H1 (cell line): ENCODE data around the gene HIVEP3. TPM values are rescaled to one million over a fixed set of nuclear protein-coding genes. Genes with fewer than 3 reads are reported as not detected.
A peak's percentile ranks its signal among the peaks of the same experiment; 100 is the strongest.

Source experiments
- CTCF ChIA-PET: fragments of 300-600 bp; sonication (Branson Sonifier 250); formaldehyde crosslinking; loops from one replicate; lab custom pipeline; 2021; ENCODE audit not compliant: partially characterized antibody; lab: Charles Lee
- POLR2A ChIA-PET: fragments of 300-600 bp; sonication (Branson Sonifier 250); formaldehyde crosslinking; loops from one replicate; lab custom pipeline; 2021; ENCODE audit warnings: inconsistent platforms; ENCODE audit not compliant: partially characterized antibody; lab: Charles Lee
- DNase-seq, 2 experiments: peaks; one replicate each; pipeline versions ENCODE4 v3.0.0 to v3.0.0-alpha.2; 2010 to 2022; ENCODE audit warnings: low spot score in 2 of 2, low read depth in 1 of 2, mixed read lengths in 1 of 2
- FAIRE-seq: peaks from 2 replicates; lab custom pipeline; 2011; peaks lifted over from hg19 to GRCh38; lab: Jason Lieb, UNC
- H2AFZ ChIP-seq: 2 replicates; pipeline ENCODE4 v1.8.1; 2012; ENCODE audit warnings: low read length, inconsistent platforms
- H2AK5ac ChIP-seq: 2 replicates; pipeline ENCODE4 v1.6.1; 2013; ENCODE audit warnings: low read depth, low read length
- H2BK120ac ChIP-seq: replicated peaks from 2 replicates; pipeline ENCODE3; 2013; ENCODE audit warnings: low read depth, low read length, inconsistent platforms
- H2BK12ac ChIP-seq: 2 replicates; pipeline ENCODE4 v1.6.1; 2013; ENCODE audit warnings: low read depth, low read length
- H2BK15ac ChIP-seq: 2 replicates; pipeline ENCODE4 v1.6.1; 2013; ENCODE audit warnings: low read length
- H2BK20ac ChIP-seq: 2 replicates; pipeline ENCODE4 v1.6.1; 2013; ENCODE audit warnings: low read length
- H2BK5ac ChIP-seq: 2 replicates; pipeline ENCODE4 v1.6.1; 2013; ENCODE audit warnings: low read depth, low read length
- H3K14ac ChIP-seq: 2 replicates; pipeline ENCODE4 v1.6.1; 2013; ENCODE audit warnings: inconsistent platforms; ENCODE audit not compliant: insufficient read length
- H3K18ac ChIP-seq: 2 replicates; pipeline ENCODE4 v1.6.1; 2013; ENCODE audit warnings: low read length; ENCODE audit errors: extremely low read depth
- H3K23ac ChIP-seq: 2 replicates; pipeline ENCODE4 v1.6.1; 2013; ENCODE audit warnings: inconsistent platforms; ENCODE audit not compliant: insufficient read length
- H3K23me2 ChIP-seq: 2 replicates; pipeline ENCODE4 v1.6.1; 2013; ENCODE audit warnings: low read depth, low read length
- H3K27ac ChIP-seq: 2 replicates; pipeline ENCODE4 v1.6.1; 2011; ENCODE audit warnings: low read depth, low read length, inconsistent platforms
- H3K27me3 ChIP-seq, 4 experiments: replicated peaks in 1 of 4; 1 replicate in 1 of 4; 2 replicates in 3 of 4; pipeline versions ENCODE4 v1.6.1 to v1.8.1; 2011 to 2013; ENCODE audit warnings: low read length in 3 of 4, mild to moderate bottlenecking in 3 of 4, inconsistent platforms in 2 of 4, mixed read lengths in 2 of 4, moderate library complexity in 1 of 4; ENCODE audit not compliant: control insufficient read depth in 3 of 4, insufficient read depth in 3 of 4; ENCODE audit errors: extremely low read depth in 1 of 4
- H3K36me3 ChIP-seq, 4 experiments: 2 replicates each; pipeline versions ENCODE4 v1.6.1 to v1.8.1; 2011 to 2013; ENCODE audit warnings: mild to moderate bottlenecking in 4 of 4, low read length in 3 of 4, moderate library complexity in 2 of 4, control low read depth in 1 of 4, inconsistent platforms in 1 of 4; ENCODE audit not compliant: insufficient read depth in 4 of 4, control insufficient read depth in 2 of 4
- H3K4ac ChIP-seq: replicated peaks from 2 replicates; pipeline ENCODE3; 2013; ENCODE audit warnings: low read length, low read depth, mixed read lengths, inconsistent platforms; ENCODE audit not compliant: insufficient read length
- H3K4me1 ChIP-seq, 4 experiments: replicated peaks in 1 of 4; 1 replicate in 1 of 4; 2 replicates in 3 of 4; pipeline versions ENCODE4 v1.6.1 to v1.8.1; 2011 to 2013; ENCODE audit warnings: low read length in 3 of 4, inconsistent platforms in 2 of 4, mixed read lengths in 1 of 4; ENCODE audit not compliant: insufficient read depth in 4 of 4, control insufficient read depth in 3 of 4
- H3K4me2 ChIP-seq, 2 experiments: 2 replicates each; pipeline versions ENCODE4 v1.6.1 to v1.8.1; 2011 to 2013; ENCODE audit warnings: low read depth in 2 of 2, low read length in 2 of 2, control low read depth in 1 of 2, inconsistent platforms in 1 of 2, mild to moderate bottlenecking in 1 of 2; ENCODE audit not compliant: insufficient read depth in 1 of 2
- H3K4me3 ChIP-seq, 4 experiments: fragments of 200-600, 300-600 bp in 1 of 4; sonication (generic), shearing (Covaris generic), sonication (Bioruptor Twin) in 1 of 4; 2 replicates each; pipeline versions ENCODE4 v1.5.1 to v1.8.1; 2011 to 2016; ENCODE audit warnings: low read length in 4 of 4, low read depth in 3 of 4, control low read depth in 2 of 4, inconsistent platforms in 2 of 4, mild to moderate bottlenecking in 2 of 4, mixed read lengths in 1 of 4, moderate library complexity in 1 of 4; ENCODE audit not compliant: insufficient read depth in 2 of 4; ENCODE audit errors: extremely low read depth in 1 of 4
- H3K56ac ChIP-seq: replicated peaks from 2 replicates; pipeline ENCODE3; 2013; ENCODE audit warnings: low read depth, mild to moderate bottlenecking, mixed read lengths, low read length, inconsistent platforms; ENCODE audit not compliant: insufficient read length
- H3K79me1 ChIP-seq: 2 replicates; pipeline ENCODE4 v1.6.1; 2013; ENCODE audit warnings: low read depth, low read length, control low read depth
- H3K79me2 ChIP-seq, 2 experiments: 2 replicates each; pipeline versions ENCODE4 v1.6.1 to v1.8.1; 2012 to 2013; ENCODE audit warnings: low read length in 2 of 2, mild to moderate bottlenecking in 2 of 2, inconsistent platforms in 1 of 2; ENCODE audit not compliant: insufficient read depth in 2 of 2, control insufficient read depth in 1 of 2
- H3K9ac ChIP-seq, 4 experiments: replicated peaks in 1 of 4; 1 replicate in 1 of 4; 2 replicates in 3 of 4; pipeline versions ENCODE4 v1.6.1 to v1.8.1; 2011 to 2013; ENCODE audit warnings: low read depth in 3 of 4, low read length in 3 of 4, control low read depth in 2 of 4, mild to moderate bottlenecking in 2 of 4, moderate library complexity in 2 of 4, inconsistent platforms in 1 of 4; ENCODE audit errors: extremely low read depth in 1 of 4
- H3K9me3 ChIP-seq, 2 experiments: 2 replicates each; pipeline versions ENCODE4 v1.6.1 to v1.8.1; 2012 to 2013; ENCODE audit warnings: mild to moderate bottlenecking in 2 of 2, moderate library complexity in 2 of 2, control low read depth in 1 of 2, inconsistent platforms in 1 of 2, low read depth in 1 of 2, low read length in 1 of 2, mixed read lengths in 1 of 2; ENCODE audit not compliant: insufficient read depth in 2 of 2
- H4K20me1 ChIP-seq, 2 experiments: replicated peaks in 1 of 2; 2 replicates each; pipeline versions ENCODE3 to v1.8.1; 2011 to 2013; ENCODE audit warnings: inconsistent platforms in 2 of 2, low read length in 2 of 2, mild to moderate bottlenecking in 1 of 2; ENCODE audit not compliant: insufficient read depth in 2 of 2, control insufficient read depth in 1 of 2
- H4K5ac ChIP-seq: 2 replicates; pipeline ENCODE4 v1.6.1; 2013; ENCODE audit warnings: low read length, low read depth, mixed read lengths, inconsistent platforms; ENCODE audit not compliant: insufficient read length
- H4K8ac ChIP-seq: 2 replicates; pipeline ENCODE4 v1.8.0; 2013; ENCODE audit warnings: mild to moderate bottlenecking, moderate library complexity, low read length, inconsistent platforms; ENCODE audit not compliant: insufficient read depth; ENCODE audit errors: extremely low read depth
- H4K91ac ChIP-seq: replicated peaks from 2 replicates; pipeline ENCODE3; 2013; ENCODE audit warnings: low read length, mixed read lengths, inconsistent platforms; ENCODE audit not compliant: insufficient read length
- BACH1 ChIP-seq: IDR thresholded peaks from 2 replicates; pipeline ENCODE4 v1.6.1; 2012; ENCODE audit warnings: low read length, improper control_type of control experiment
- CBX5 ChIP-seq: fragments of 300-800, 300-1000 bp; sonication (generic); IDR thresholded peaks from 2 replicates; pipeline ENCODE4 v1.7.1; 2016; ENCODE audit warnings: antibody characterized with exemption, low read length, low read depth
- CHD1 ChIP-seq: IDR thresholded peaks from 2 replicates; pipeline ENCODE4 v1.6.1; 2012; ENCODE audit warnings: low read depth, low read length, improper control_type of control experiment
- HDAC6 ChIP-seq: IDR thresholded peaks from one replicate; pipeline ENCODE4 v1.7.1; 2012; ENCODE audit warnings: low read depth, mild to moderate bottlenecking, inconsistent platforms, low read length, moderate library complexity
- KDM5A ChIP-seq: fragments of 200-600 bp; IDR thresholded peaks from 2 replicates; pipeline ENCODE4 v1.7.1; 2012; ENCODE audit warnings: mild to moderate bottlenecking, low read length, inconsistent platforms, mixed read lengths
- SP4 ChIP-seq: IDR thresholded peaks from 2 replicates; pipeline ENCODE4 v1.6.1; 2012; ENCODE audit warnings: low read length, inconsistent platforms
- WGBS, 2 experiments: shearing (Covaris generic) in 1 of 2; methylation state at CpG; one replicate each; pipeline versions ENCODE4 v1.1.6 to v1.1.7; 2013 to 2015; ENCODE audit warnings: low lambda C conversion rate in 2 of 2, mixed read lengths in 2 of 2, inconsistent platforms in 1 of 2, low coverage in 1 of 2, missing lambda C conversion rate in 1 of 2; ENCODE audit not compliant: insufficient replicate concordance in 2 of 2, insufficient coverage in 1 of 2, insufficient read length in 1 of 2; ENCODE audit errors: extremely low coverage in 1 of 2, missing lambda C conversion rate in 1 of 2; 5-methylcytosine and 5-hydroxymethylcytosine counted together
- polyA plus RNA-seq, 7 experiments: library from polyadenylated mRNA; depleted of rRNA in 3 of 7; stranded (reverse) in 5 of 7; unstranded in 2 of 7; fragments of >200 nt in 5 of 7; fragments of 200-250 nt in 2 of 7; gene quantifications; 1 replicate in 5 of 7; 2 replicates in 1 of 7; 4 replicates in 1 of 7; pipeline versions ENCODE4 v1.2.1 to v1.2.3, GENCODE V29; 2011 to 2013; ENCODE audit warnings: missing spikeins in 2 of 7, mixed read lengths in 2 of 7
- total RNA-seq: library from RNA; stranded (reverse); fragmentation: NEBNext Ultra II Directional; extraction: Animal tissue kit (Norgen Biotek cat#: 25700); gene quantifications from 2 replicates; pipeline ENCODE4 v1.2.1, GENCODE V29; 2021
- TF ChIP-seq, protein P1 (sequence below): IDR thresholded peaks from 2 replicates; pipeline ENCODE4 v1.6.1; 2012; ENCODE audit warnings: inconsistent platforms
- TF ChIP-seq, protein P2 (sequence below), 3 experiments: IDR thresholded peaks; 1 replicate in 2 of 3; 2 replicates in 1 of 3; pipeline versions ENCODE4 v1.5.1 to v1.6.1; 2011; ENCODE audit warnings: low read length in 3 of 3, mild to moderate bottlenecking in 3 of 3, inconsistent platforms in 2 of 3, low read depth in 1 of 3, moderate library complexity in 1 of 3; ENCODE audit not compliant: insufficient read depth in 1 of 3; ENCODE audit errors: control extremely low read depth in 1 of 3

HIVEP3 gene
- total and polyA plus RNA-seq, 2 of the 8 experiments (the other 6 are each of a cell fraction or from before 2014, with no cell fraction given): 0.24 to 0.69 TPM

DNA sequence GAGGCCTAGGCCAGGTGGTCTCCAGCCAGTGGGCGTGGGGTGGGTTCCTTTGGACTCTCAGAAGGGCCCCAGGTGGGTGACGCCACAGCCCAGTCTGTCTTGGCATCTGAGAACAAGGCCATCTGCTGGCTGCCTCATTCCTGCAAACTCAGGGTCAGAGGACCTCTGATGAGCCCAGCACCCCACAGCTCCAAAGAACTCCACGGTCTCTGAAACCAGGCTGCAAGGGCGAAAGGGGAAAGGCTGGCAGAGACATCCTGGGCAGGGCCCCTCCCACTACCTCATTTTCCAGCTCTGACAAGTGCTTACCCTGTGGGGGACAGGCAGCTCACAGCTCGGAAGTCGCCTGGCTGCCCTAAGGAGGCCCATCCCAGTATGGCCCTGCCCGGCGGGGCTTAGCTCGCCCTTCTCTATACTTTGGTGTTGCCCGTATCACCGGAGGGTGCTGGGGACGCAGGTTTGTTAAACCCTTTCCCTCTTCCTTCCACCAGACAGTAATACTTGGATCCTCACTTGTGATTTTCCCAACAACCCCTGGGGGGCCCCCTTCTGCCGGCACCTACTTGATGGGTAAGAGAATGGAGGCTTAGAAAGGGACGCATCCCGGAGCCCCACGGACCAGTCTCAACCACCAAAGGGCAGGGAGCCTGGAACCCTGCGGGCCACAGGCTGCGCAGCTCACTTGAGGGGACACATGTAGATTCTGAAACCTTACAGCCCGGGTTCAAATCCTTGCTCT is 423.3 kb downstream of the HIVEP3 start:
- no peak for FAIRE-seq
- peaks cover 0 to 13% (median 11%) of the 10 kb centered on the region in 4 experiments; a peak in 3 of 7 replicates for H3K27me3 ChIP-seq
- DNase-seq: peak in 1 of 2 experiments; percentile 78
- peak overlapping the region; percentile 79 for H2AK5ac ChIP-seq
- H3K9ac ChIP-seq: no peak overlapping the region
- H3K36me3 ChIP-seq: no peaks in the 10 kb centered on the region
- H3K23ac ChIP-seq: no peak overlapping the region
- no peak overlapping the region for H3K14ac ChIP-seq
- H3K4ac ChIP-seq: no peak overlapping the region
- no peak overlapping the region for H2BK120ac ChIP-seq
- H2BK12ac ChIP-seq: peak overlapping the region; percentile 99
- H2AFZ ChIP-seq: 0 out of 2 replicates have a peak overlapping the region, but pooled peaks have one; percentile 6
- H3K9me3 ChIP-seq: no peaks in the 10 kb centered on the region
- no peak overlapping the region for H3K56ac ChIP-seq
- H3K4me3 ChIP-seq: peak overlapping the region in 1 of 4 experiments; percentile 51; a peak in 3 of 8 replicates
- H3K18ac ChIP-seq: peak overlapping the region; percentile 66; the same call in 1 of the 2 replicates
- H3K23me2 ChIP-seq: peaks cover 4% of the 10 kb centered on the region; the same call in 1 of the 2 replicates
- peak overlapping the region; percentile 32 for H4K91ac ChIP-seq
- H3K4me1 ChIP-seq: peaks cover 0 to 23% (median 17%) of the 10 kb centered on the region in 4 experiments; a peak in 6 of 7 replicates
- H3K27ac ChIP-seq: no peak overlapping the region
- ChIA-PET CTCF (interaction anchor here (1.0 to 14.9 kb wide), 9 partner anchors 8 to 116 kb away, joined by 3 to 205 read pairs (median 14); partner anchors contain the start of gene EDN2), POLR2A (interaction anchor here (0.9 to 3.5 kb wide), 7 partner anchors 9 to 21 kb away, joined by 3 to 21 read pairs (median 4); partner anchors contain the start of gene EDN2)
- no peaks in the 10 kb centered on the region for H3K79me2 ChIP-seq
- H4K20me1 ChIP-seq: no peaks in the 10 kb centered on the region
- H3K4me2 ChIP-seq: peak overlapping the region; percentile 61 to 65
- no peak overlapping the region for H2BK5ac ChIP-seq
- WGBS, 2 experiments: 54% methylated on average over 19 of the region's 19 CpGs; no CpG with 5 or more reads in 1 of the 2 experiments
- no peak overlapping the region; the same call in 1 of the 2 replicates for H4K8ac ChIP-seq
- H4K5ac ChIP-seq: no peak overlapping the region
- H2BK20ac ChIP-seq: peak overlapping the region; percentile 75; the same call in 1 of the 2 replicates
- H2BK15ac ChIP-seq: peak overlapping the region; percentile 92
- H3K79me1 ChIP-seq: no peaks in the 10 kb centered on the region
- TF ChIP-seq SP4: 0 out of 2 replicates have a peak, but pooled peaks have one; percentile 12
- TF ChIP-seq CBX5: no peak
- no peak for TF ChIP-seq KDM5A
- TF ChIP-seq, protein P1, sequence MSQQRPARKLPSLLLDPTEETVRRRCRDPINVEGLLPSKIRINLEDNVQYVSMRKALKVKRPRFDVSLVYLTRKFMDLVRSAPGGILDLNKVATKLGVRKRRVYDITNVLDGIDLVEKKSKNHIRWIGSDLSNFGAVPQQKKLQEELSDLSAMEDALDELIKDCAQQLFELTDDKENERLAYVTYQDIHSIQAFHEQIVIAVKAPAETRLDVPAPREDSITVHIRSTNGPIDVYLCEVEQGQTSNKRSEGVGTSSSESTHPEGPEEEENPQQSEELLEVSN: no peak; the same call in 1 of the 2 replicates
- no peak for TF ChIP-seq HDAC6
- no peak for TF ChIP-seq BACH1
- TF ChIP-seq, protein P2, sequence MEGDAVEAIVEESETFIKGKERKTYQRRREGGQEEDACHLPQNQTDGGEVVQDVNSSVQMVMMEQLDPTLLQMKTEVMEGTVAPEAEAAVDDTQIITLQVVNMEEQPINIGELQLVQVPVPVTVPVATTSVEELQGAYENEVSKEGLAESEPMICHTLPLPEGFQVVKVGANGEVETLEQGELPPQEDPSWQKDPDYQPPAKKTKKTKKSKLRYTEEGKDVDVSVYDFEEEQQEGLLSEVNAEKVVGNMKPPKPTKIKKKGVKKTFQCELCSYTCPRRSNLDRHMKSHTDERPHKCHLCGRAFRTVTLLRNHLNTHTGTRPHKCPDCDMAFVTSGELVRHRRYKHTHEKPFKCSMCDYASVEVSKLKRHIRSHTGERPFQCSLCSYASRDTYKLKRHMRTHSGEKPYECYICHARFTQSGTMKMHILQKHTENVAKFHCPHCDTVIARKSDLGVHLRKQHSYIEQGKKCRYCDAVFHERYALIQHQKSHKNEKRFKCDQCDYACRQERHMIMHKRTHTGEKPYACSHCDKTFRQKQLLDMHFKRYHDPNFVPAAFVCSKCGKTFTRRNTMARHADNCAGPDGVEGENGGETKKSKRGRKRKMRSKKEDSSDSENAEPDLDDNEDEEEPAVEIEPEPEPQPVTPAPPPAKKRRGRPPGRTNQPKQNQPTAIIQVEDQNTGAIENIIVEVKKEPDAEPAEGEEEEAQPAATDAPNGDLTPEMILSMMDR (IDR thresholded peaks at IDR 0.05; ENCODE audit: control extremely low read depth in 1 of 3, insufficient read depth in 1 of 3, low read depth in 1 of 3, low read length in 3 of 3): peak in 2 of 3 experiments; percentile 28 to 34; a peak in 3 of 4 replicates
- no peak for TF ChIP-seq CHD1
